Measurements from ENCODE around the gene RABGAP1L. TPM values are rescaled to one million over a fixed set of nuclear protein-coding genes. Genes with fewer than 3 reads are reported as not detected.

RABGAP1L gene
- total and polyA plus RNA-seq, 2 of the 4 experiments (the other 2 are of a cell fraction) = 7.9 to 26.7 TPM

DNA sequence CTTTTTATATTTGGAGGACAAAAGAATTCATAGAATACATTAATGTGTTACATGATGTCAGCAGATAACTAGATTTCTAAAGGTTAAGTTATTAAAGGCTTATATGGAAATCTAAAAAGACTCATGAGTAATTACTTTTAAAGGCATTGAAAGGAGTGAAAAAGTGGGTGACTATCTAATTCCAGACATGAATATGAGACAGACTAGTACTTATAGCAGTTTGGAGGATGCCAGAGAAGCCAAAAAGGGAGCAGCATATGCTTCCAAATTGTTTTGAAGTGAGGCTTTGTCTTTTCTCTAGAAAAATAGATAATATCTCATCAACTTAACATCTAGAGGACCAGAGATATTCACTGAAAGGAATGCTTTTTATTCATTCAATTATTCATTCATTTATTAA, 564.9 kb downstream of the RABGAP1L start:
- Histone ChIP-seq H3K9me3 (ENCODE audit: control insufficient read depth, insufficient read depth, low read length) (no peaks in the 10 kb centered on the region), H4K91ac (ENCODE audit: insufficient read depth, low read depth, low read length) (no peak overlapping the region), H3K9ac (ENCODE audit: low read depth, low read length) (no peak overlapping the region), H3K23ac (ENCODE audit: low read depth, low read length) (no peak overlapping the region), H3K4ac (ENCODE audit: low read depth, low read length) (no peak overlapping the region), H3K36me3 (ENCODE audit: control insufficient read depth, insufficient read depth, low read length) (no peaks in the 10 kb centered on the region), H2BK5ac (ENCODE audit: low read depth, low read length, poor library complexity, severe bottlenecking) (no peak overlapping the region), H4K8ac (ENCODE audit: low read depth in 2 of 2, low read length in 2 of 2) (no peak overlapping the region), H3K79me1 (ENCODE audit: low read depth in 1 of 2, low read length in 2 of 2) (no peaks in the 10 kb centered on the region), H2AFZ (replicated peaks; ENCODE audit: low read length, poor library complexity) (no peak overlapping the region), H3K27ac (ENCODE audit: insufficient read depth, low read length) (no peak overlapping the region), H2AK9ac (replicated peaks; ENCODE audit: low read depth, low read length, poor library complexity) (no peak overlapping the region), H3K4me1 (ENCODE audit: control insufficient read depth, insufficient read depth, low read length) (no peaks in the 10 kb centered on the region), H3K9me1 (ENCODE audit: insufficient read depth, low read length) (no peaks in the 10 kb centered on the region), H4K5ac (ENCODE audit: low read depth, low read length) (no peak overlapping the region), H3K4me2 (ENCODE audit: low read depth, low read length) (no peak overlapping the region), H2BK20ac (ENCODE audit: low read depth, low read length) (no peak overlapping the region), H2AK5ac (ENCODE audit: low read depth, low read length) (no peak overlapping the region), H3K18ac (ENCODE audit: low read depth, low read length) (no peak overlapping the region), H3K4me3 (ENCODE audit: insufficient read depth, low read depth, low read length) (no peak overlapping the region), H3K27me3 (ENCODE audit: control insufficient read depth, insufficient read depth, low read length) (no peaks in the 10 kb centered on the region), H2BK15ac (ENCODE audit: low read depth, low read length) (no peak overlapping the region), H2BK120ac (ENCODE audit: low read depth, low read length) (no peak overlapping the region), H4K20me1 (ENCODE audit: insufficient read depth, low read length) (no peaks in the 10 kb centered on the region), H3K56ac (ENCODE audit: extremely low read depth, insufficient read depth, low read length) (no peak overlapping the region), H3K14ac (replicated peaks; ENCODE audit: low read depth, low read length) (no peak overlapping the region)
- CTCF ChIA-PET = interaction anchor here (0.6 to 3.0 kb wide), 2 partner anchors 32 to 462 kb away, joined by 3 to 44 read pairs; no protein-coding TSS in a partner anchor
- POLR2A ChIA-PET (ENCODE audit: unreplicated experiment) = no interaction called here
- TF ChIP-seq MAFK (IDR thresholded peaks at IDR 0.05; ENCODE audit: low read depth, low read length) (no peak), RAD21 (IDR thresholded peaks at IDR 0.05; ENCODE audit: low read length) (no peak)
- BruUV-seq (replicated peaks) = no TSS peak
- in situ Hi-C loops (cut with MboI; ENCODE audit: low sequenced_read_pairs) (no loop called here), intact Hi-C loops (cut with micrococcal nuclease) (no loop called here), dilution Hi-C loops (cut with HindIII; ENCODE audit: low sequenced_read_pairs, unreplicated experiment) (loop anchor here (25.0 kb wide), 1 partner anchor 462 kb away; no protein-coding TSS in a partner anchor)
- no peak for DNase-seq
- no peak for ATAC-seq (ENCODE audit: low read depth)
